ENCODE data around the gene PURA.

DNA sequence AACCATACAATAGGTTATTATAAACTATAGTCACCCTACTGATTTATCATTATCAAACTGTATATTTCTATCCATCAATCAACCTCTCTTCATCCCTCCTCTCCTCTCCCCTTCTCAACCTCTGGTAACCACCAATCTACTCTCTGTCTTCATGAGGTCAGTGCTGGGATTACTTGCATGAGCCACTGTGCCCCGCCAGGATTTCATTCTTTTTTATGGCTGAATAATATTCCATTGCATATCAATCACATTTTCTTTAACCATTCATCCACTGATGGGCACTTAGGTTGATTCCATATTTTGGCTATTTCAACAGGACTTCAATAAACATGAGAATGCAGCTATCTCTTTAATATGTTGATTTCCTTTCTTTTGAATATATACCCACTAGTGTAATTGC is 10.8 kb upstream of the PURA start:
- TF ChIP-seq, protein P1, sequence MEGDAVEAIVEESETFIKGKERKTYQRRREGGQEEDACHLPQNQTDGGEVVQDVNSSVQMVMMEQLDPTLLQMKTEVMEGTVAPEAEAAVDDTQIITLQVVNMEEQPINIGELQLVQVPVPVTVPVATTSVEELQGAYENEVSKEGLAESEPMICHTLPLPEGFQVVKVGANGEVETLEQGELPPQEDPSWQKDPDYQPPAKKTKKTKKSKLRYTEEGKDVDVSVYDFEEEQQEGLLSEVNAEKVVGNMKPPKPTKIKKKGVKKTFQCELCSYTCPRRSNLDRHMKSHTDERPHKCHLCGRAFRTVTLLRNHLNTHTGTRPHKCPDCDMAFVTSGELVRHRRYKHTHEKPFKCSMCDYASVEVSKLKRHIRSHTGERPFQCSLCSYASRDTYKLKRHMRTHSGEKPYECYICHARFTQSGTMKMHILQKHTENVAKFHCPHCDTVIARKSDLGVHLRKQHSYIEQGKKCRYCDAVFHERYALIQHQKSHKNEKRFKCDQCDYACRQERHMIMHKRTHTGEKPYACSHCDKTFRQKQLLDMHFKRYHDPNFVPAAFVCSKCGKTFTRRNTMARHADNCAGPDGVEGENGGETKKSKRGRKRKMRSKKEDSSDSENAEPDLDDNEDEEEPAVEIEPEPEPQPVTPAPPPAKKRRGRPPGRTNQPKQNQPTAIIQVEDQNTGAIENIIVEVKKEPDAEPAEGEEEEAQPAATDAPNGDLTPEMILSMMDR (tag by site-specific recombination; IDR thresholded peaks at IDR 0.05), result no peak
- TF ChIP-seq ZNF624 (tag by site-specific recombination; IDR thresholded peaks at IDR 0.05), result no peak
- TF ChIP-seq, protein P2, sequence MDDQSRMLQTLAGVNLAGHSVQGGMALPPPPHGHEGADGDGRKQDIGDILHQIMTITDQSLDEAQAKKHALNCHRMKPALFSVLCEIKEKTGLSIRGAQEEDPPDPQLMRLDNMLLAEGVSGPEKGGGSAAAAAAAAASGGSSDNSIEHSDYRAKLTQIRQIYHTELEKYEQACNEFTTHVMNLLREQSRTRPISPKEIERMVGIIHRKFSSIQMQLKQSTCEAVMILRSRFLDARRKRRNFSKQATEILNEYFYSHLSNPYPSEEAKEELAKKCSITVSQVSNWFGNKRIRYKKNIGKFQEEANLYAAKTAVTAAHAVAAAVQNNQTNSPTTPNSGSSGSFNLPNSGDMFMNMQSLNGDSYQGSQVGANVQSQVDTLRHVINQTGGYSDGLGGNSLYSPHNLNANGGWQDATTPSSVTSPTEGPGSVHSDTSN (CRISPR knock-in tag; IDR thresholded peaks at IDR 0.05), result no peak
- TF ChIP-seq, protein P3, sequence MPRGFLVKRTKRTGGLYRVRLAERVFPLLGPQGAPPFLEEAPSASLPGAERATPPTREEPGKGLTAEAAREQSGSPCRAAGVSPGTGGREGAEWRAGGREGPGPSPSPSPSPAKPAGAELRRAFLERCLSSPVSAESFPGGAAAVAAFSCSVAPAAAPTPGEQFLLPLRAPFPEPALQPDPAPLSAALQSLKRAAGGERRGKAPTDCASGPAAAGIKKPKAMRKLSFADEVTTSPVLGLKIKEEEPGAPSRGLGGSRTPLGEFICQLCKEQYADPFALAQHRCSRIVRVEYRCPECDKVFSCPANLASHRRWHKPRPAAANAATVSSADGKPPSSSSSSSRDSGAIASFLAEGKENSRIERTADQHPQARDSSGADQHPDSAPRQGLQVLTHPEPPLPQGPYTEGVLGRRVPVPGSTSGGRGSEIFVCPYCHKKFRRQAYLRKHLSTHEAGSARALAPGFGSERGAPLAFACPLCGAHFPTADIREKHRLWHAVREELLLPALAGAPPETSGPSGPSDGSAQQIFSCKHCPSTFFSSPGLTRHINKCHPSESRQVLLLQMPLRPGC (tag by site-specific recombination; IDR thresholded peaks at IDR 0.05), result no peak
- no peak for TF ChIP-seq ZNF664 (tag by site-specific recombination; IDR thresholded peaks at IDR 0.05)
